ENCODE measurements around the gene NUBP1.
"Not testable (repeated sequence)": the region's sequence is repeated elsewhere in the genome, so short reads cannot be mapped to it uniquely, and the experiment has no call there.

NUBP1 gene

GRCh38 chr16:10752843-10753523 lies 9.3 kb downstream of the NUBP1 start:
- DNase-seq = no peak

DNA sequence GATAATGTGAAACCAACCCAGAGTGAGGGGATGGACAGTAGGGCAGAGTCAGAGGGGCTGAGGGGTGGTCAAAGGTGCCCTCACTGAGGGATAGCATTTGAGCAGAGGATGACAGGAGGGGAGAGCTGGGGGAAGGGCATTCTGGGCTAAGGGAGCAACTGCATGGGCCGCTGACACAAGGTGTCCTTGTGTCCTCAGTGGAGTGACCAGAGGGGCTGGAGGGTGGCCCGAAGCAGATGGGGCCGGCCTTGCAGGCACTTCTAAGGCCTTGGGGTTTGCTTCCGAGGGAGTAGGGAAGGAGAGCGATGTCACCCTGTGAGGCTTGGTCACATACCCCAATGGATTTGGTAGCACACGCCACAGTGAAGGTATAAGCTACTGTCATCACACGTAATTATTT lies 10.0 kb downstream of the NUBP1 start:
- no peak for DNase-seq

GRCh38 chr16:10754941-10755340 lies 11.3 kb downstream of the NUBP1 start:
- DNase-seq = no peak

DNA sequence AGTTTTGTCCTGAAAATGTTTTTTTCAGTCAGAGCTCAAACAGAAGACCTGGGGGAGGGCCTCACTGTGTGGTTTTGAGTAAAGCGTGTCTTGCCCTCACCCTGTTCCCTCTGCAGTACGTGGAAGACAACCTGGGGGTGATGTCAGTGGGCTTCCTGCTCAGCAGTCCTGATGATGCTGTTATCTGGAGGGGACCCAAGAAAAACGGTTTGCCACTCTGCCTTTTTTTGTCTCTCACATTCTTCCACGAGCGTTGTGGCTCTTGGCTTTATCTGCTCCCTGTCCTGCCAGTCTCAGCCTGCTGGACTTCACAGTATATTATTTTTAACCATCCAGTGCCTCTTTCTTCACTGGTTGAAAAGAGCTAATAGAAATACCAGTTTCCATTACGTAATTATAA lies 12.9 kb downstream of the NUBP1 start:
- DNase-seq = no peak

GRCh38 chr16:10760858-10761257 lies 17.2 kb downstream of the NUBP1 start:
- no peak for DNase-seq

DNA sequence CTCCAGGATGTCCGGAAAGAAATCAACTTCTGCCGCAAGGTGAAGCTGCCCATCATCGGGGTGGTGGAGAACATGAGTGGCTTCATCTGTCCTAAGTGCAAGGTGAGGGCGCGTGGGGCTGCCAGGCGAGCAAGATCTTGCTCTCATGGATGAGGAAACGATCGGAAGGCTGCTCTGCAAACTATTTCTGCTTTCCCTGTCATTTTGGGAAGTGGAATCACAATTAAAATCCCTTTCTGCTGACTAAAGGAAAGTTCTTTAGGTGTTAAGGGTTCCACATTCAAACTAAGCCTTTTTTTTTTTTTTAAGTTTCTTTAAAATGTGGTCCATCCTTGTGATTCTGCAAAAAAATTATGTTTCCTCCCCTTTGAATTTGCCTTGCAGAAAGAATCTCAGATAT lies 17.7 kb downstream of the NUBP1 start:
- no peak for DNase-seq

DNA sequence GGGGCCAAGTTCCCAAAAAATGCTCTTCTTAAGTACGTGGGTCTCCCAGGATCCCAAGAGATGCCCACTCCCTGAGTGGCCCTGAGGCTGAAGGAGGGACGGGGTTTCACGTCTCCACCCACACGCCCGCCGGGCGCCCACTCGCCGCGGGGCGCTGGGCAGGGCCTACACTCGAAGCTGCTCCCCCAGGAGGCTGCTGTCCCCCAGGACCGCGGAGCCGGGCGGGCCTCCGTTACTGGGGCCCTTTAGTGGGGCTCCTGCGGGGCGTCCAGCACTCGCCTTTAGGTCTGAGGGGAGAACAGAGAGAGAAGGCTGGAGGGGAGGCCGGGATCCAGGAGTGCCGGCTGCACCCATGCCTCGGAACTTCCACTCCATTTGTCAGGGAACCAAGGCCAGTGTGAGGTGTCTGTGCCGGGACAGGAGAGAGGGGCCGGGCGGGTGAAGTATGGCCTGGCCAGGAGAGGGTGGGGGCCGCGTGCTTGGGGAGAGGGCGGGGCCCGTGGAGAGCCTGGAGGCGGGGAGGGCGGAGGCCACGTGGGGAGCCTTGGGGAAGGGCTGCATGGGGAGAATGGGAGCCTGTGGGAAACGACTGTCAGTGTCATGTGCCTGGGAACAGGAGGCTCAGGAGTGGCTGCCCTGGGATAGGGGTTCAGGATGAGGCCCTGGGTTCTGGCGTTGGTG lies 18.8 kb downstream of the NUBP1 start:
- DNase-seq = no peak

DNA sequence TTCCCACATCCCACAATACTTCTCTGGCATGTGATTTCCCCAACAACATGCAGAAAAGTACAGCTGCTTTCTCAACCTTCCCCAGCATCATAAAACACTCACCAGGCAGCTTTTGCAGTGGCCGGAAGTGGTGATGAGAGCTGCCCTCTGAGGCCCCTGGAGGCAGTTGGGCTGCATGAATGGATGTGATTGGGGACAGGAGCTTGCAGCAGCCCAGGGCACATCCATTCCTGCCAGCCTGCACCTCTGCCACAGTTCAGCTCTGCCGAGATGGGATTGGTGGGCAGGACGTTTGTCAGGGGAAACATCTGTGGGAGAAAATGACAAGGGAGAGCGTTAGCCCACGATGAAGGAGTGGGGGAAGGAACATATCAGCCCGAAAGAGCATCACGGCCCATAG lies 19.8 kb downstream of the NUBP1 start:
- DNase-seq = no peak

DNA sequence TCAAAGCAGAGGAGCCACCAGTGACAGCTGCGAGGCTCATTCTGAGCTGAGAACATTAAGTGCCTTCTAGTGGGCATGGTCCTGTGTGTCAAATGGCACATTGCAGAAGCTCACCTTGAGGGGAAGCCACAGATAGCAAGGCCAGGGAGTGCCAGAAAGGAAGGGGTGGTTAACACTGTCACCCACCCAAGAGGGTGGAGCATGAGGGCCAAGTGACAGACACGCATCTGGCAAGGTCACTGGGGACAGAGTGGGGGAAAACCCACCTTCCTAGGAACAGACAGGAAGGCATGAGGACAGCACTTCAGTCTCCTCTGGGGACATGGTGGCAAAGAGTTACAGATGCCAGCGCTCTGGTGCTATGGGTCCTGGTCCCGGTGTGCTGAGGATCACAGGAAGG lies 22.1 kb downstream of the NUBP1 start:
- no peak for DNase-seq

- DNase-seq = no peak
Observed at GRCh38 chr16:10767127-10767526, 23.5 kb downstream of the NUBP1 start.

GRCh38 chr16:10769381-10769780 lies 25.7 kb downstream of the NUBP1 start:
- DNase-seq = no peak

GRCh38 chr16:10770907-10771306 lies 27.3 kb downstream of the NUBP1 start:
- no peak for DNase-seq

DNA sequence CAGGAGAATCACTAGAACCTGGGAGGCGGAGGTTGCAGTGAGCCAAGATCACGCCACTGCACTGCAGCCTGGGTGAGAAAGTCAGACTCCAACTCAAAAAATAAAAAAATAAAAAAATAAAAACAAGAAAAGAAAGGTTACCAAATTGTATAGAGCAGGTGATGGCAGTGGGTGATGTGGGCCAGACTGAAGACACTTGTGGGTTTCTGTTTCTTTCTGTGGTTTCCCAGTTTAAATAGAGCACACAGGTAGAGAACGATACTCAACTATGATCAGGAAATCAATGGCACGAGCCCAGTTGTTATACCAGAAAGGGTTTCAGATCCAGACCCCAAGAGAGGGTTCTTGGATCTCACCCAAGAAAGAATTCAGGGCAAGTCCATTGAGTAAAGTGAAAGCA lies 32.6 kb downstream of the NUBP1 start:
- DNase-seq = no peak

GRCh38 chr16:10776923-10777322 lies 33.3 kb downstream of the NUBP1 start:
- DNase-seq = not testable (repeated sequence)

DNA sequence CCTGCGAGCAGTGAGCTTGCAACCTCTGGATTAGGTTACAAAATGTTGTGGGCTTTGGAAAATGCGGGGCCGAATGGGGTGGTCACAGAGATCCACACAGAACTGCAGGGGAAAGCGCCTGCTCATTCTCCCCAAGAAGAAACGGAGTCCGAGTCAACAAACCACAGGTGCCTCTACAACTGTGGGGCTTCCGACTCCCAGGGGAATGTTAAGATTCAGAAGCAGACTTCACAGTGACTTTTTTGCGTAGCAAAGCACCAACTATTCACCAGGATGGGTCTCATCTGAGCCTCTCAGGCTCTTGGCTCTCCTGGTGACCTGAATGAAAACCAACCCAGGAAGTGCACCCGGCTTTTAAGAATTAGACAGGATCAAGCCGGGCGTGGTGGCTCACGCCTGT lies 33.7 kb downstream of the NUBP1 start:
- DNase-seq = no peak

DNA sequence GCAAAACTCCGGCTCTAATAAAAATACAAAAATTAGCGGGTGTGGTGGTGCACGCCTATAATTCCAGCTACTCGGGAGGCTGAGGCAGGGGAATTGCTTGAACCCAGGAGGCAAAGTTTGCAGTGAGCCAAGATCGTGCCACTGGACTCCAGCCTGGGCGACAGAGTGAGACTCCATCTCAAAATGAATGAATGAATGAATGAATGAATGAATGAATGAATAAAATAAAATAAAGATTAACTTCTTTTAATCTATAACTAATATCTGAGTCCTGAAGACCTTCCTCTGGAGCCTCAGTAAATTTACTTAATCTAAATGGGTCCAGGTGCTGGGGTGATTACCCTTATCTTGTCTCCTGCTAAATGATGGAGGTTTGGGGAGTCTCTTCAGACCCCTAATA lies 36.3 kb downstream of the NUBP1 start:
- DNase-seq = not testable (repeated sequence)

- no peak for DNase-seq
Observed at GRCh38 chr16:10780628-10781027, 37.0 kb downstream of the NUBP1 start.

GRCh38 chr16:10782628-10783027 lies 39.0 kb downstream of the NUBP1 start:
- DNase-seq = no peak

DNA sequence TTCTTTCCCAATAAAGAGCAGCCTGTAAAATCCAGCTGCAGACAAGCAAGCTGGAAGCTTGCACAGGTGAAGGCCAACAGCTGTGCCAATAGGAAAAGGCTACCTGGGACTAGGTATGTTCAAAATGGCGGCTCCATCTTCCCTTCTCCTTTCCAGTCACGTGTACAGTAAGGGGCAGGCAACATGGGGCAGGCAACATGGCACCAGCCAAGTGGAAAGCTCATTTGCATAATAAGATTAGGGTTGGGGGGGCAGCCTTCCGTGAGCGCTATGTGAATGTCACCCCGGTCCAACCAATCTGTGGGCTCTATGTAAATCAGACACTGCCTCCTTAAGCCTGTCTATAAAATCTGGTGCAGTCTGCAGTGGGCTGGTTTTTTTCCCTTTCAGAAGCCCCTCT lies 43.7 kb downstream of the NUBP1 start:
- no peak for DNase-seq

GRCh38 chr16:10788630-10789029 lies 45.0 kb downstream of the NUBP1 start:
- DNase-seq = not testable (repeated sequence)

- no peak for DNase-seq
Observed at GRCh38 chr16:10791048-10791447, 47.4 kb downstream of the NUBP1 start.

- no peak for DNase-seq
Observed at GRCh38 chr16:10799736-10800135, 56.1 kb downstream of the NUBP1 start.

- DNase-seq = no peak
Observed at GRCh38 chr16:10805334-10805733, 61.7 kb downstream of the NUBP1 start.

GRCh38 chr16:10806698-10807097 lies 63.1 kb downstream of the NUBP1 start:
- DNase-seq = no peak

DNA sequence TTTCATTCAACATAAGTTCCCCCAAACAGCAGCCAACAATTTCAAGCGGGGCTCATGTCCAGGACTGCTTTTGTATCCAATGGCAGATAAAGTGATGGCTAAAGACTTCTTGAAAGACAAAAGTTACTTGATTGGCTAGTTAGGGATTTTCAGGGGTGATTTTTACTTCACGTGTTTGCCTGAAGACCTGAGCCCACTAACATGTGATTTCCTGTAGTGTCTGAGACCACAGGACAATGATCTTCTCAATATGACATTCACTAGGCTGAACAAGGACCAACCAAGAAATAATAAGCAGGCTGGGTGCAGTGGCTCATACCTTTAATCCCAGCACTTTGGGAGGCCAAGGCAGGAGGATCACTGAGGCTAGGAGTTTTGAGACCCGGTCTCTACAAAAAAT lies 64.6 kb downstream of the NUBP1 start:
- no peak for DNase-seq

Measured in activated CD8-positive, alpha-beta memory T cell treated with anti-CD3 and anti-CD28 coated beads, Interleukin-2, amount 50 U/mL, for 48 hours (primary cell).